ENCODE data around the gene LACTB.

DNA sequence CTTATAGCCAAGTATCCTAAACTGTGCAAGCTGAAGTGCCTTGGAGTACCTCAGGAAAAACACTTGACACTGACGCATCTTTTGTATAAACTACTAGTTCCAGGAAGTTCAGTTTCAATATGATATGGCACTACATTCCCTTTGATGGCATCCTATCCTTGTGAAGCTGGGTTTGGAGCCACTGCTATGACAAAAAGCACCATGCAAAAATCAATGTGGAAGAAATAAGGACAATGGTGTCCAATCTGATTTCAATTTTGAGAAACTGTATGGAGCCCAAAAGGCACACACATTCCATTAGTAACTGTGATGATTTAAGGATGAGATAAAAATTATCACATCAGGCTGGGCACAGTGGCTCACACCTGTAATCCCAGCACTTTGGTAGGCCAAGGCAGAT, 30.0 kb downstream of the LACTB start:
- TF ChIP-seq EZH2 (IDR thresholded peaks at IDR 0.05; ENCODE audit: borderline replicate concordance, insufficient read depth, low read length, poor library complexity, severe bottlenecking) (no peak), EP300 (conservative IDR thresholded peaks at IDR 0.05; ENCODE audit: poor library complexity, severe bottlenecking) (no peak), POLR2AphosphoS5 (IDR thresholded peaks at IDR 0.05) (no peak), RAD21 (conservative IDR thresholded peaks at IDR 0.05) (no peak), TAF1 (IDR thresholded peaks at IDR 0.05; ENCODE audit: low read depth) (no peak), SMC3 (conservative IDR thresholded peaks at IDR 0.05; ENCODE audit: poor library complexity) (no peak), MXI1 (conservative IDR thresholded peaks at IDR 0.05; ENCODE audit: poor library complexity, severe bottlenecking) (no peak)
- TF ChIP-seq, protein P1, sequence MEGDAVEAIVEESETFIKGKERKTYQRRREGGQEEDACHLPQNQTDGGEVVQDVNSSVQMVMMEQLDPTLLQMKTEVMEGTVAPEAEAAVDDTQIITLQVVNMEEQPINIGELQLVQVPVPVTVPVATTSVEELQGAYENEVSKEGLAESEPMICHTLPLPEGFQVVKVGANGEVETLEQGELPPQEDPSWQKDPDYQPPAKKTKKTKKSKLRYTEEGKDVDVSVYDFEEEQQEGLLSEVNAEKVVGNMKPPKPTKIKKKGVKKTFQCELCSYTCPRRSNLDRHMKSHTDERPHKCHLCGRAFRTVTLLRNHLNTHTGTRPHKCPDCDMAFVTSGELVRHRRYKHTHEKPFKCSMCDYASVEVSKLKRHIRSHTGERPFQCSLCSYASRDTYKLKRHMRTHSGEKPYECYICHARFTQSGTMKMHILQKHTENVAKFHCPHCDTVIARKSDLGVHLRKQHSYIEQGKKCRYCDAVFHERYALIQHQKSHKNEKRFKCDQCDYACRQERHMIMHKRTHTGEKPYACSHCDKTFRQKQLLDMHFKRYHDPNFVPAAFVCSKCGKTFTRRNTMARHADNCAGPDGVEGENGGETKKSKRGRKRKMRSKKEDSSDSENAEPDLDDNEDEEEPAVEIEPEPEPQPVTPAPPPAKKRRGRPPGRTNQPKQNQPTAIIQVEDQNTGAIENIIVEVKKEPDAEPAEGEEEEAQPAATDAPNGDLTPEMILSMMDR (IDR thresholded peaks at IDR 0.05; ENCODE audit: poor library complexity, severe bottlenecking): no peak
- TF ChIP-seq, protein P2, sequence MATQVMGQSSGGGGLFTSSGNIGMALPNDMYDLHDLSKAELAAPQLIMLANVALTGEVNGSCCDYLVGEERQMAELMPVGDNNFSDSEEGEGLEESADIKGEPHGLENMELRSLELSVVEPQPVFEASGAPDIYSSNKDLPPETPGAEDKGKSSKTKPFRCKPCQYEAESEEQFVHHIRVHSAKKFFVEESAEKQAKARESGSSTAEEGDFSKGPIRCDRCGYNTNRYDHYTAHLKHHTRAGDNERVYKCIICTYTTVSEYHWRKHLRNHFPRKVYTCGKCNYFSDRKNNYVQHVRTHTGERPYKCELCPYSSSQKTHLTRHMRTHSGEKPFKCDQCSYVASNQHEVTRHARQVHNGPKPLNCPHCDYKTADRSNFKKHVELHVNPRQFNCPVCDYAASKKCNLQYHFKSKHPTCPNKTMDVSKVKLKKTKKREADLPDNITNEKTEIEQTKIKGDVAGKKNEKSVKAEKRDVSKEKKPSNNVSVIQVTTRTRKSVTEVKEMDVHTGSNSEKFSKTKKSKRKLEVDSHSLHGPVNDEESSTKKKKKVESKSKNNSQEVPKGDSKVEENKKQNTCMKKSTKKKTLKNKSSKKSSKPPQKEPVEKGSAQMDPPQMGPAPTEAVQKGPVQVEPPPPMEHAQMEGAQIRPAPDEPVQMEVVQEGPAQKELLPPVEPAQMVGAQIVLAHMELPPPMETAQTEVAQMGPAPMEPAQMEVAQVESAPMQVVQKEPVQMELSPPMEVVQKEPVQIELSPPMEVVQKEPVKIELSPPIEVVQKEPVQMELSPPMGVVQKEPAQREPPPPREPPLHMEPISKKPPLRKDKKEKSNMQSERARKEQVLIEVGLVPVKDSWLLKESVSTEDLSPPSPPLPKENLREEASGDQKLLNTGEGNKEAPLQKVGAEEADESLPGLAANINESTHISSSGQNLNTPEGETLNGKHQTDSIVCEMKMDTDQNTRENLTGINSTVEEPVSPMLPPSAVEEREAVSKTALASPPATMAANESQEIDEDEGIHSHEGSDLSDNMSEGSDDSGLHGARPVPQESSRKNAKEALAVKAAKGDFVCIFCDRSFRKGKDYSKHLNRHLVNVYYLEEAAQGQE (IDR thresholded peaks at IDR 0.05; ENCODE audit: borderline replicate concordance): no peak
